Measurements from ENCODE around the gene CCDC194.

The CCDC194 gene

GRCh38 chr19:17353386-17353785, 40.6 kb downstream of the CCDC194 start:
- Histone ChIP-seq H2AFZ (ENCODE audit: low read depth) (no peak overlapping the region), H3K79me2 (ENCODE audit: insufficient read depth, low read depth) (no peaks in the 10 kb centered on the region), H4K20me1 (ENCODE audit: insufficient read depth) (no peaks in the 10 kb centered on the region), H3K4me1 (ENCODE audit: low read depth, poor library complexity, severe bottlenecking) (no peaks in the 10 kb centered on the region), H3K4me2 (no peak overlapping the region), H3K4me3 (IDR thresholded peaks at IDR 0.05; ENCODE audit: insufficient read depth, low read depth, low read length) (no peak overlapping the region), H3K36me3 (ENCODE audit: insufficient read depth) (no peaks in the 10 kb centered on the region), H3K27ac (no peak overlapping the region), H3K27me3 (ENCODE audit: insufficient read depth, low read depth) (peaks cover 43% of the 10 kb centered on the region), H3K9ac (no peak overlapping the region)
- no peak for TF ChIP-seq CTCF (conservative IDR thresholded peaks at IDR 0.05; ENCODE audit: low read depth, low read length)

GRCh38 chr19:17352608-17353280, 41.3 kb downstream of the CCDC194 start:
- H3K79me2 ChIP-seq (ENCODE audit: insufficient read depth, low read depth): no peaks in the 10 kb centered on the region
- no peak overlapping the region for H3K4me3 ChIP-seq (IDR thresholded peaks at IDR 0.05; ENCODE audit: insufficient read depth, low read depth, low read length)
- no peak overlapping the region for H2AFZ ChIP-seq (ENCODE audit: low read depth)
- H3K9ac ChIP-seq: no peak overlapping the region
- H3K27me3 ChIP-seq (ENCODE audit: insufficient read depth, low read depth): peaks cover 43% of the 10 kb centered on the region
- H3K4me1 ChIP-seq (ENCODE audit: low read depth, poor library complexity, severe bottlenecking): no peaks in the 10 kb centered on the region
- no peak overlapping the region for H3K4me2 ChIP-seq
- H3K36me3 ChIP-seq (ENCODE audit: insufficient read depth): no peaks in the 10 kb centered on the region
- H4K20me1 ChIP-seq (ENCODE audit: insufficient read depth): no peaks in the 10 kb centered on the region
- H3K27ac ChIP-seq: no peak overlapping the region
- no peak for TF ChIP-seq CTCF (conservative IDR thresholded peaks at IDR 0.05; ENCODE audit: low read depth, low read length)

- Histone ChIP-seq H3K27ac (no peak overlapping the region), H3K79me2 (ENCODE audit: insufficient read depth, low read depth) (no peaks in the 10 kb centered on the region), H3K36me3 (ENCODE audit: insufficient read depth) (no peaks in the 10 kb centered on the region), H3K27me3 (ENCODE audit: insufficient read depth, low read depth) (peaks cover 38% of the 10 kb centered on the region), H3K9ac (no peak overlapping the region), H3K4me3 (IDR thresholded peaks at IDR 0.05; ENCODE audit: insufficient read depth, low read depth, low read length) (no peak overlapping the region), H4K20me1 (ENCODE audit: insufficient read depth) (no peaks in the 10 kb centered on the region), H3K4me2 (no peak overlapping the region), H2AFZ (ENCODE audit: low read depth) (no peak overlapping the region), H3K4me1 (ENCODE audit: low read depth, poor library complexity, severe bottlenecking) (peaks cover 8% of the 10 kb centered on the region)
- no peak for TF ChIP-seq CTCF (conservative IDR thresholded peaks at IDR 0.05; ENCODE audit: low read depth, low read length)
Measured at GRCh38 chr19:17351815-17352435, 42.1 kb downstream of the CCDC194 start.

GRCh38 chr19:17348700-17349099, 45.3 kb downstream of the CCDC194 start:
- TF ChIP-seq CTCF (conservative IDR thresholded peaks at IDR 0.05; ENCODE audit: low read depth, low read length): no peak
- H3K4me2 ChIP-seq: no peak overlapping the region
- no peak overlapping the region for H3K9ac ChIP-seq
- H3K79me2 ChIP-seq (ENCODE audit: insufficient read depth, low read depth): no peaks in the 10 kb centered on the region
- peaks cover 34% of the 10 kb centered on the region for H3K27me3 ChIP-seq (ENCODE audit: insufficient read depth, low read depth)
- peaks cover 18% of the 10 kb centered on the region for H3K4me1 ChIP-seq (ENCODE audit: low read depth, poor library complexity, severe bottlenecking)
- no peak overlapping the region for H3K4me3 ChIP-seq (IDR thresholded peaks at IDR 0.05; ENCODE audit: insufficient read depth, low read depth, low read length)
- no peaks in the 10 kb centered on the region for H4K20me1 ChIP-seq (ENCODE audit: insufficient read depth)
- H3K27ac ChIP-seq: no peak overlapping the region
- H3K36me3 ChIP-seq (ENCODE audit: insufficient read depth): no peaks in the 10 kb centered on the region
- no peak overlapping the region for H2AFZ ChIP-seq (ENCODE audit: low read depth)

Measured in KMS-11 (cell line).